Neutrophil (primary cell): ENCODE results near the gene ANK3.

ENCODE experiments used
- H3K27ac ChIP-seq: fragments of 200-600 bp; sonication (generic); 2 replicates; pipeline ENCODE4 v1.5.1; 2016; ENCODE audit warnings: mild to moderate bottlenecking, moderate library complexity
- H3K27me3 ChIP-seq: fragments of 200-600 bp; sonication (generic); 2 replicates; pipeline ENCODE4 v1.6.0; 2016; ENCODE audit warnings: mild to moderate bottlenecking
- H3K36me3 ChIP-seq: fragments of 200-600 bp; sonication (generic); 2 replicates; pipeline ENCODE4 v1.5.1; 2017
- H3K4me1 ChIP-seq, 2 experiments: fragments of 200-600 bp in 1 of 2; sonication (generic) in 1 of 2; 1 replicate in 1 of 2; 2 replicates in 1 of 2; pipeline versions ENCODE4 v1.5.1 to v1.6.1; 2013 to 2016; ENCODE audit warnings: low read depth in 1 of 2, low read length in 1 of 2, mild to moderate bottlenecking in 1 of 2, moderate library complexity in 1 of 2; ENCODE audit not compliant: control insufficient read depth in 1 of 2, insufficient read depth in 1 of 2
- H3K4me3 ChIP-seq, 2 experiments: fragments of 200-600 bp in 1 of 2; sonication (generic) in 1 of 2; 1 replicate in 1 of 2; 2 replicates in 1 of 2; pipeline ENCODE4 v1.5.1; 2013 to 2016; ENCODE audit warnings: low read depth in 1 of 2, low read length in 1 of 2, mild to moderate bottlenecking in 1 of 2, moderate library complexity in 1 of 2
- H3K9me3 ChIP-seq: fragments of 200-600 bp; sonication (generic); 2 replicates; pipeline ENCODE4 v1.5.1; 2016
- TF ChIP-seq, protein P1 (sequence below): fragments of 200-600 bp; sonication (generic); IDR thresholded peaks from 2 replicates; pipeline ENCODE4 v1.5.1; 2016; ENCODE audit warnings: antibody characterized with exemption

The ANK3 gene

GRCh38 chr10:60192946-60193345 lies 196.7 kb downstream of the ANK3 start:
- no peaks in the 10 kb centered on the region for H3K9me3 ChIP-seq
- no peaks in the 10 kb centered on the region for H3K4me1 ChIP-seq

DNA sequence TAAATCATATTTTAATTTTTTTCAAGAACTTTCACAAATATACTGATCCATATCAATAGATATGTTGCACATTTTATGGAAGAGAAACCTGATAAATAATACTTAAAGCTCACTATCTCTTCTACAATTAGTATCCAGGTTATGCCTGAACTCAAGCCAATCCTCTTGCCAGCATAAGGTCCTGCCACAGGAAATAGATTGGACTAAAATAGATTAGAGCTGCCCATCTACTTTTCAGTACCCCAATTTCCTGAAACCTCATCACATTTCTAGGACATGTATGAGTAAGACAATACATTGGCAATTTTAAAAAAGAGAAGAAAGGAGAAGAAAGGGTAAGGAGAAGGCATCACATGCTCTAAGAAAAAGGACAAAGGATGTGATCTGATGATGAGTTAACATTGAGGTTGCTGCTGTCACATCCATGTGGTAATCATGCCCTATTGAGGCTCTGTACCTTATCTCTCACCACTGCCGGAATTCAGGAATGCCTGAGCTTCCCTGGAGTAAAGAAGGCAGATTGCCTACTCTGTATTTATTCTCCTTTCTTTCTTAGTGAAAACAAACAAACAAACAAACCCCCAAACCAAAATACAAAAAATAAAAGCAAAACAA lies 199.7 kb downstream of the ANK3 start:
- Histone ChIP-seq H3K4me1 (no peaks in the 10 kb centered on the region), H3K27ac (no peak overlapping the region), H3K27me3 (no peaks in the 10 kb centered on the region), H3K36me3 (no peaks in the 10 kb centered on the region), H3K9me3 (no peaks in the 10 kb centered on the region), H3K4me3 (no peak overlapping the region)
- TF ChIP-seq, protein P1, sequence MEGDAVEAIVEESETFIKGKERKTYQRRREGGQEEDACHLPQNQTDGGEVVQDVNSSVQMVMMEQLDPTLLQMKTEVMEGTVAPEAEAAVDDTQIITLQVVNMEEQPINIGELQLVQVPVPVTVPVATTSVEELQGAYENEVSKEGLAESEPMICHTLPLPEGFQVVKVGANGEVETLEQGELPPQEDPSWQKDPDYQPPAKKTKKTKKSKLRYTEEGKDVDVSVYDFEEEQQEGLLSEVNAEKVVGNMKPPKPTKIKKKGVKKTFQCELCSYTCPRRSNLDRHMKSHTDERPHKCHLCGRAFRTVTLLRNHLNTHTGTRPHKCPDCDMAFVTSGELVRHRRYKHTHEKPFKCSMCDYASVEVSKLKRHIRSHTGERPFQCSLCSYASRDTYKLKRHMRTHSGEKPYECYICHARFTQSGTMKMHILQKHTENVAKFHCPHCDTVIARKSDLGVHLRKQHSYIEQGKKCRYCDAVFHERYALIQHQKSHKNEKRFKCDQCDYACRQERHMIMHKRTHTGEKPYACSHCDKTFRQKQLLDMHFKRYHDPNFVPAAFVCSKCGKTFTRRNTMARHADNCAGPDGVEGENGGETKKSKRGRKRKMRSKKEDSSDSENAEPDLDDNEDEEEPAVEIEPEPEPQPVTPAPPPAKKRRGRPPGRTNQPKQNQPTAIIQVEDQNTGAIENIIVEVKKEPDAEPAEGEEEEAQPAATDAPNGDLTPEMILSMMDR: no peak

More at GRCh38 chr10:60192946-60193345, 196.7 kb downstream of the ANK3 start:
- no peaks in the 10 kb centered on the region for H3K27me3 ChIP-seq
- TF ChIP-seq, protein P1: no peak
- H3K36me3 ChIP-seq: no peaks in the 10 kb centered on the region
- H3K4me3 ChIP-seq: no peak overlapping the region
- no peak overlapping the region for H3K27ac ChIP-seq

GRCh38 chr10:60188548-60188947 lies 201.1 kb downstream of the ANK3 start:
- Histone ChIP-seq H3K4me3 (no peak overlapping the region), H3K36me3 (no peaks in the 10 kb centered on the region), H3K27ac (no peak overlapping the region), H3K9me3 (no peaks in the 10 kb centered on the region), H3K27me3 (no peaks in the 10 kb centered on the region), H3K4me1 (no peaks in the 10 kb centered on the region)
- TF ChIP-seq, protein P1: no peak

DNA sequence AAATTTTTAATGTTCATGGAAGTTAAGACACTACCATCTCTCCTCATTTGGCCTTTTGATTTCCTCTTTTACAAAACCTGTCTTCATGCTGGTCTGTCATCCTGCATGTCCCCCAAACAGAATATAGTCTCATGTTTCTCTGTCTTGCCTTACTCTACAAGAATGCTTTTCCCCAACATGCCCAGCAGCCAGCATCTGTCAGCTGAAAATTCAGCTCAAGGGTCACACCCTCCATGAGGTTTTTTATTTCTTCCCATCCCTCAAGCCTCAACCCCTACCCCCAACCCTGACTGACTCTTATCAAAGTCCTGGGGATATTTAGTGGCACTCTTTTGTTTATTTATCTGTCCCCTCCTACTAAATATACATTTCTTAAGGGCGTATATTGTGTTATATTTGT lies 202.0 kb downstream of the ANK3 start:
- Histone ChIP-seq H3K36me3 (no peaks in the 10 kb centered on the region), H3K27ac (no peak overlapping the region), H3K4me1 (no peaks in the 10 kb centered on the region), H3K4me3 (no peak overlapping the region), H3K27me3 (no peaks in the 10 kb centered on the region), H3K9me3 (no peaks in the 10 kb centered on the region)
- TF ChIP-seq, protein P1: no peak

DNA sequence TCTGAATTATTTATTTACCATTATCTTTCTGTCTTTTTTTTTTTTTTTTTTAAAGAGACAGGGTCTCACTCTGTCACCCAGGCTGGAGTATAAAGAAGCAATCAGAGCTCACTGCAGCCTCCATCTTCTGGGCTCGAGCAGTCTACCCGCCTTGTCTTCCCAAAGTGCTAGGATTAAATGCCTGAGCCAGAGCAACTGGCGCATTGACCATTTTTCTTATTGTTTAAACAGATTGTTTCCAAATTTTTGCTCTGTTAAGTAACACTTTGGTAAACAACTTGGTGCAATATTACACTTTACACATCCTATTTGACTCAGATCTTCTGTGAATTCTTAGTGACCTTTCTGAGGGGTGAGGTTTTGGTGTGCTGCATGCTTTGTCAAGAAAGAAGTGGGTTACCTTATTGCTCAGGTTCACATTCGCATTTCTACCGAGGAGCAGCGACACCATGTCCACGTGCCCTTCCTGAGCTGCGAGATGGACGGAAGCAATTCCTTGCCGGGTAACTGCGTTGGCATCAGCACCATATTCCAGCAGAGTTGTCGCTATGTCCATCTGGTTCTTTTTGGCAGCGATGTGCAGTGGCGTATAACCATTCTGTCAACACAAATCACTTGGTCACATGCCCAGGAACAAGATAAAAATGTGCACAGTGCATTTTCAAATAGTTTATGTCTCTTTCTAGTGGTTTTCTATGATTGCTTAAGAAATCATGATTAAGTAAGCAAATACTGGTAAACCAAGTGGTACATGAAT lies 203.2 kb downstream of the ANK3 start:
- TF ChIP-seq, protein P1: no peak

More for the DNA sequence above, 203.2 kb downstream of the ANK3 start:
- H3K27me3 ChIP-seq: no peaks in the 10 kb centered on the region
- H3K4me3 ChIP-seq: no peak overlapping the region
- H3K9me3 ChIP-seq: no peaks in the 10 kb centered on the region
- no peaks in the 10 kb centered on the region for H3K4me1 ChIP-seq
- H3K27ac ChIP-seq: no peak overlapping the region
- no peaks in the 10 kb centered on the region for H3K36me3 ChIP-seq
